ENCODE measurements around the gene AHRR. TPM values are rescaled to one million over a fixed set of nuclear protein-coding genes. Genes with fewer than 3 reads are reported as not detected.

The AHRR gene
- total RNA-seq, 1 donor from 2014 or later = 7.4 TPM

DNA sequence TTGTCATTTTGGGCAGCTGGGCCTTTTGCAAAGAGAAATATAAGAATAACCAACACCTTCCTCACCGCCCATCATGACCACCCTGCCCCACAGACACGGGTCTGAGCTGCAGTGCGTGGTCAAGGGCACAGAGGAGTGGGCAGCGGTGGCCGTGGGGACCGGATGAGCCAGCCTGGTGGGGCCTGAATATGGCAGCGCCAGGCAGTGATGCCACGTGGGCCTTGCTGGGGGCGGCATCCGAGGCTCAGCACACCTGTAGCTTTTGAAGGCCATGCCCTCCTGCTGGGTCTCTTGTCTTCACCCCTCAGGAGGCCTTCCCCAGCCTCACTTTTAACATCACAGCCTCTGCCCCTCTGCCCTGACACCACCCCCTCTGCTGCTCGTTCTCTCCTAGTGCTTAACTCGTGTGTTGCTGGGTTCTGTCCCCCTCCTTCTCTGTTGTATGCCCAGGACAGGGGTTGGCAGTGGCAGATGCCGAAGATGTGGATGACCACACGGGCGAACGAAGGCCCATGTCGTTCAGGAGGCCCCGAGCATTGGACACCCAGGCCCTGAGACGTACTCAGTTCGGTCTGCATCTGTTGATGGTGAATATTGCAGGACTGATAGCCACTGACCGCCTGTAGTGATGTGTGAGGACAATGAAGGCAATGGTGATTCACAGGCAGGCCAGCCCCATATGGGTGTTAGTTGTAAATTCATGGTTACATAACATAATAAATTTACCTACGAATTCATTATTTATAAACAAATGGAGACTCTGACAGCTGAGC, 46.0 kb downstream of the AHRR start:
- DNase-seq (ENCODE audit: low spot score) = peak; percentile 32

DNA sequence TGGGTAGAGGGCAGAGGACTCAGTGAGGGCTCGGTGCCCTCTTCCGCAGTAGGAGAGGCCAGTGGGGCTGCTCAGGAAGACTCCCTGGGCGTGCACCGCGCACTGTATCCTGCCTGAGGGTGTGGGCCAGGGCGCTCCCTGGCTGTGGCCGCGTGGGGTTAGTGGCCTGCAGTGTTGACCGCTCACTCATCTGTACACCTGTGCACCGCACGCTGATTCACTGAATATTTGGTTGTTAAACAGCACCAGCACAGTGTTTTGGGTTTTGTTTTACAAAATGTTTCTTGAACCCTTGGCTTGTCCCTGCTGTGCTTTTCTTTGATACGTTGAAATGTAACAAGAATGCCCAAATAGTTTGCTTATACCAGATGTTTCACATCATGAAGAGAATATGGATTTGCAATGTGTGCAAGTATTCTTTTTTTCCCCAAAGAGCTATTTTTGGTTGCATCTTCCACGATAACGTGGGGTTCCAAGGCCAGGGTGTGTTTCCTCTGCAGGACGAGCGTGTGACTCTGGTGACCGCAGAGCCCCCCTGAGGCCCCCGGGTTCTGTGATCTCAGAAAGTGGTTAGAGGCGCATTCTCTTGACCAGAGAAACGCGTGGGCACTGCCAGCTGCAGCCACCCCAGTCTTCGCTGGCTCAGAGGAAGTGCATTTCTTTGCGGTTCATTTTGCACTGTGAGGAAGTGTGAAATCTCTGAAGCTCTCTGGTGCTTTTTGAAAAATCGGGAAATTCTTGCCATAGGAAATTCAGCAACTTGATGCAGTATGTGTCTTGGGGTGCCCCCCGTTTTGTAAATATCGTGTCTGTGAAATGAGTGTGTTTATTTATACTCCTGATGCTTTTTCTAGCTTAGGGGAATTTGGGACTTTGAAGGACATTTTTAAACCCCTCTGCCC, 46.9 kb downstream of the AHRR start:
- peak; percentile 41 for DNase-seq (ENCODE audit: low spot score)

DNA sequence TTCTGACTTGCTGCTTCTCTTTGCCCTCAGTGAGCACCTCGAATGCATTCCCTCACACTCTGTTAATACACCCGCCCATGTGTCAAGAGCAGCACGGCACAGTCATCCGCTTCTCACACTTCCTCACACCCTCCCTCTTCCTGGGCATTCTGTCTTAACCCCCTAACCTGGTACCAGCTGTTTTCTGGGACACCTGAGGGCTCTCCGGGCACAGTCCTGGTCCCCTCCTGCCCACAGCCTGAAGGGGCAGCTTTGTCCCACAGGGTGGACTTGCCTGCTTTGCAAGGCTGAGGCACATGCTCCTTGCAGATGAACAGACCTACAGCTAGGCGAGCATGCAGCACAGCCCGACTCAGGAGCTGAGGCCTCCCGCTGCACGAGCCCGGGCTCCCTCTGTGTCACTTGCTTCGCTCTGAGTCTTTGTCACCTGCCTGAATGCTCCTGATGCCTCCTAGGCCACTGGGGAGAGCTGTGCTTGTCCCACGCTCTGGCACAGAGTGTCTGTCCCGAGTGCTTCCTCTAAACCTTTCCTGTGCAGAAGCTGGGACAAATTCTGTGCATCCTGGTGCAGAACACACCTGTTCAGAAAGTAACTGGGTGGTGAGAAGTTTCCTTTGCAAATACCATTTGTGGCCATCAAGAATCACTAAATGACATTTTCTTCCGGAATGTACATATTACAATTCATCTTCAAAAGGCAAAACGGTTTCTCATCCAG, 47.8 kb downstream of the AHRR start:
- peak; percentile 32 for DNase-seq (ENCODE audit: low spot score)

DNA sequence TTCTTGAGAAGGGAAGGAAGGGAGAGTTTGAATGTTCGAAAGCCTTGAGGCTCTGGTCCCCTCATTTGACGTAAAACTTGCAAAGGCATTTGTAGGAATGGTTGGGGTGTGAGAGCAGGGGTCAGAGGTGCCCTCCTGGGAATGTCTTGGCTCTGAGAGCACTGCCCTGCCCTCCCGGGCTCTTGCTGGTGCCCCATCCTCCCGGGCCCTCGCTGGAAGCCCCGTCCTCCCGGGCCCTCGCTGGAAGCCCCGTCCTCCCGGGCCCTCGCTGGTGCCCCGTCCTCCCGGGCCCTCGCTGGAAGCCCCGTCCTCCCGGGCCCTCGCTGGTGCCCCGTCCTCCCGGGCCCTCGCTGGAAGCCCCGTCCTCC, 48.3 kb downstream of the AHRR start:
- peak; percentile 24 for DNase-seq (ENCODE audit: low spot score)

DNA sequence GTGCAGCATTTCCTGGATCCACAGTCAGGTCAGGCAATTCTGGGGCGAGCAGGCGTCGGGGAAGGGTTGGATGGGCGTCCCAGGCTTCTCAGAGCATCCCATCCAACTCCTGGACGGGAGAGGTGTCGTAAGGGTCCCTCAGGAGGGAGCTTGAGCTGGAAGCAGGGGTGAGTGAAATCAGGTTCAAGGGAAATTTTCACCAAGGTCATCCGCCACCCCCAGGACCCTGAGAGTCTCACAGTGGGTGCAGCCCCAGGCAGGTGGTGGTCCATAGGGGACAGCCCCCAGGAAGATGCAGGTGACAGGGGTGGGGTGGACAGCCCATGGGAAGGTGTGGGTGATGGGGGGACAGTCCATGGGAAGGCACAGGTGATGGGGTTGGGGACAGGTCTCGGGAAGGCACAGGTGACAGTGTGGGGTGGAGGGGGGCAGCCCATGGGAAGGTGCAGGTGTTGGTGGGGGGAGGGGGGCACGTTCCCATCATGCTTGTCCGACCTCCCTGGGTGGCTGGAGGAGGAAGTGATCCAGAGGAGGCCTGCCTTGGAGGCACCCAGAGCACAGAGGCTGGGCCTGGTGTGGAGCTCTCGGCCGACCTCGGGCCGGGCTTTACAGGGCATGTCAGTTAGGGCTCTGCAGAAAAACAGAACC, 48.9 kb downstream of the AHRR start:
- peak; percentile 37 for DNase-seq (ENCODE audit: low spot score)

DNA sequence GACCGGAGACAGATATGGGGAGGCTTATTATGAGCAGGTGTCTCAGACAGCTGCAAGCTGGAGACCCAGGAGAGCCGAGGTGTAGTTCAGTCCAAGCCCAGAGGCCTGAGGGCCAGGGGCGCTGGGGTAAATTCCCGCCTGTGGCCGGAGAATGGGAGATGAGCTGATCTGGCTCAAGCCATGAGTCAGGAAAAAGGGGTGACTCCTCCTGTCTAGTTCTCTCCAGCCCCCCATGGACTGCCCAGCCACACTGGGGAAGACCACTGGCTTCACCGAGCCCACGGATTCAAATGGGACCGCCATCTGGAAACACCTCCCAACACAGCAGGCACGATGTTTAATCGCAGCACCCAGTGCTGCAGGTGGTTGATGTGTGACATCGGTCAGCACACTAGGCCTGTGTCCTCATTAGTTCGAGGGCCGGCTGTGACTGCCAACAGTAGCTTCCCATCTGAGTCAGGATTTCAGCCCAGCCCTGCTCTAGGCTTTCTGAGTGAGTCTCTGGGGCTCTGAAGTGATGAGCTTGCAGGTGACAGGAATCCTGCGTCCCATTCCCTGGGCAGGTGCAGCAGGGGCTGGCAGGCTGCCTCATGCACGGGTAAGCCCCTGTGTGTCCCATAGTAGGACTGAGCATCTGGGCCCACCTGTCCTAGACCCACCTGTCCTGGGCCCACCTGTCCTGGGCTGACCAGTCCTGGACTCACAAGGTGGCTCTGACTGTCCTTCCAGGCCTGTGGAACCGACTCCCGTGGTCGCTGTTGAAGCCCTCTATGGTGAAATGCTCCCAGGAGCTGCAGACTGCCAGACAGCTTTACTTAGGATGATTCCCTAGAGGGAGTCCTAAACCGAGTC, 49.7 kb downstream of the AHRR start:
- peak; percentile 40 for DNase-seq (ENCODE audit: low spot score)

DNA sequence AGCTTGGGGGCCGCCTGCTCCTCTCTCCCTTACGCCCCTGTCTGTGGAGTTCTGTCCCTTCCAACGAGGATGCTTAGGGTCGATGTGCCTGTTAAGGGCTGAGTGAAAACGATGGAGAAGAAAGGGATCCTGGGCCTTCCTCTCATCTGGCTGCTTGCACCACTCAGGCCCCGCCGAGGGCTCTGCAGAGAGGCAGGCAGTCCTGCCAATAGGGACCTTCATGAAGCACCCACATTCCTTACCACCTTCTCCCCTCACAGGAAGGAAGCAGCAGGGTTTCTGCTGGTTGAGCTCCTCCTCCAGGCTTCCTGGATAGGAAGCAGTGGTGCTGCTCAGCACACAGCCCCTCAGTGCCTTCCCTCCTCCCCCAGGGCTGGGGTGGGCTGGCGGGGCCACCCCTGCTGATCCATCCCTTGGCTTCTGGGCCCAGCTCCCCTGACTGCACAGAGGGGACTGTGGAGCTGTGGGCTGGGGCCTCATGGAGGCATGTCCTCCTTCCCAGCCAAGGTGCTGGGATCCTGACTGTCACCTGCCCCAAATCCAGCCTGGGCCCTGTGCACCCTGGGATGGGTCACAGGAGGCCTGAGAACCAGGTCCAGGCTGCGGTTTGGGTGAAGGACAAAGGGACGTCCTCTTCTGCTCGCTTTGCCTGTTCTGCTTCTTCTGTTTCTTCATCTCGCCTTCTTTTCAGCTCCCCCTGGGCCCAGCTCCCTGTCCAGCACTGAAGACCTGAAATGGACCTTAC, 50.5 kb downstream of the AHRR start:
- no peak for DNase-seq (ENCODE audit: low spot score)

DNA sequence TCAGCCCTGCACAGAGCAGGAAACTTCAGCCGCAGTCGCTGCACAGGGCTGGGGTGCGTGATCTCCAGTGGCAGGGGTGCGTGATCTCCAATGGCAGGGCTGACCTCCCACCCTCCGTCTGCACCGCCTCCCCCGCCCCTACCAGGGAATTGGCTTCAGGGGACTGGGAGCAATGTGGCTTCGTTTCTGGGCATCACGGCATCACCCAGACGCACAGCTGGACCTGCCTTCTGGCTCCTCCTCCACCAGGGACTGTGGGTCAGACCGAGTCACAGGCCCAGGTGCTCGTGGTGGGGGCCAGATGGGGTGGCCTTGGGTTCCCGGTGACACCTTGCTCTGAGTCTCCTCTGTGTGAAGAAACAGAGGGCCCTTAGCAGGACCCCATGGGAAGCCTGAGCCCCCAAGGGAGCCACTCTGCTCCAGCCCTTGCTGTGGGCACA, 51.1 kb downstream of the AHRR start:
- peak; percentile 41 for DNase-seq (ENCODE audit: low spot score)

DNA sequence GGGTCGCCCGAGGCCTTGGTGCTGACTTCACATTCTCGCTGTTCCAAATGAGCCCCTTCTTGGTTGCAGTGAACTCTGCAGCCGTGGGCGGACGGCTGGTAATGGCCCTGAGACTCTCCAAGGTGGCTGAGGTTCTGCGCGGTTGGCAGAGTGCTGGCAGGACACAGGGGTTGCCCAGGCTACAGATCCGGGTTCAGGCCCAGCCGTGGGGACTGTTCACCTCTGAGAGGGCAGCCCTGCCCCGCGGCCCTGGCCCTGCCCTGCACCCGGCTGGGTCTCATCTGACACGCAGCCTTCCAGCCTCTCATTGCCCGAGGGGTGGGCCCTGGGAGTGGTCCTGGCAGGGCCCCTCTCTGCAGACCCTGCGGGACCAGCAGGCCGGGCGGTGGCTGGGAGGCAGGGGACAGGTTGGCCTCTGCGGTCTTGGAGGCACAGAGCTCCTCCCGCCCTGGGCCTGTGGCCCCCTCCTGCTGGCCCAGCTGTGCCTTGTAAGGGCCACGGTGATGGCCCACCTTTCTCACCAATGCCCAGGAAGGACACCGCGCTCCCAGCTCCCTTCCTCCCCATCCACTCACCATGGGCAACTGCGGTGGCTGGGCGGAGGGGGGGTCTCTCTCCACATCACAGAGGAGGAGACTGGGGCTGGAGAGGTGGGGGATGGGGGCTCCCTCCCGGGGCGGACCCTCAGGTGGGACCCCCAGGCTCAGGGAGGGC, 51.6 kb downstream of the AHRR start:
- DNase-seq (ENCODE audit: low spot score) = peak; percentile 47

DNA sequence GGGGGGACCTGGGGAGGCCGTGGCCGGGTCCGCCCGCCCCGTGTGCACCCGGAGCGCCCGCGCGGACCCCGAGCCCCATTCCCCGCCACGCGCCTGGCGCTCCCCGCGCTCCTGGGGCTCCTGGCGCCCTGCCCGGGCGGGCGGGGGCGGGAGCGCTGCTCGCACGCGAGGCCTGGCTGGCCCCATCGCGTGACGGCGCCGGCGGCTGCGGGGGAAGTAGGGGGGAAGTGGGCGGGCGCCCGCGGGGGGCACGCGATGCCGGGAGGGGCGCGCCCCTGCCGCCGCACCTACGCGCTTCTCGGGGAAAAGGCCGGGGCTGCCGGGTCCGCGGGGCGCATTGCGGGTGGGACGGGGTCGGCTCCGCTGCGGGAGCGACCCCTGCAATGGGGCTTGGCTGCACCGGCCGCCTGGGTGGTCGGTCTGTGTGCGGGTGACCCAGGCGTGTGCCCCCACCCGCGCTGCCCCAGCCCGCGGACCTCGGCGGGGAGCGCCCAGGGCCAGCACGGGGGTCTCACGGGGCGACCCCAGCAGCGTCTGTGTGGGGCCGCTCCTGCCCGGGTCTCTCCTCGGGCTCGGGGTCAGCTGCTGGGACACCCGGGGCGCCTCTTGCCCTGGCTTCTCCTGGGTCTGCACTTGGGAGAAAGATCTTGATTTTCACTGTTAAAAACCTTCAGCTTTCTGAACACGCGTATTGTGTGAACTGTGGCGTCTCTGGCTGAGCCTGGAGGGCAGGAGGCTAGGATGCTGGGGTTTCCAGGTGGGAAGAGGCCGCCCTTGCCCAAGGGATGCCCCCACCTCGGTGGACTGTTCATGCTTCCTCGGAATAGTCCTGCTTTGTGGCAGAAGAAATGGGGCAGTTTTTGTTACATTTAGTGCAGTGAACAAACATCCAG, 52.4 kb downstream of the AHRR start:
- DNase-seq (ENCODE audit: low spot score) = peak; percentile 57

DNA sequence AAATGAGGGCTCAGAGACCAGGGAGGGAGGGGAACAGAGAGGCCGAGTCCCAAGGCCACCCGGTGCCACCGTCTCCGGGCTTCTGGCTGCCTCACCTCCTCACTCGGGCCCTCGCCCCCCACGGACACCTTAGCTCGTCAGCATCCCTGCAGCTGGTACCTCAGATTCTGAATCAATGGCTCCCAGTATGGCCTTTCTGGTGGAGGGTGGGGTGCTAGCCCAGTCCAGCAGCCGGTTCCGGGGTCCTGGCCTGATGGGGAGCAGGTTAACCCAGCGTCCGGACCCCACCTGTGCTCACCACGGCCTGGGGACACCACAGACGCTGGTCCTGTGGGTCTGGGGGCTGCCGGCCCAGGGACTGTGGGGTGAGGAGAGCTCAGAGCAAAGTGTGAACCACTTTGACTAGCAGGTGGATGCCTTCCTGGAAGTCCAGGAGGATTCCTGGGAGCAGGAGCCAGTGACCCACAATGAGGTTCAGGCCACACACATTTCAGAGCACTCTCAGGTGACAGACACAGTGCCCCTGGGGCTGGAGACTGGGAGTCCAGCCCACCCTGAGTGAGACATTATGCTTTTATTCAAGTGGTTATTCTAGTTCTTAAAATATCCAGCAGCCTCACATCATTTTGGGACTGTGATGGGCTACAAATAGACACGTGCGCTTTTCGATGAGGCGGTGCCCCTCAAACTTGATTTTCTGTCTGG, 53.3 kb downstream of the AHRR start:
- DNase-seq (ENCODE audit: low spot score) = peak; percentile 42

DNA sequence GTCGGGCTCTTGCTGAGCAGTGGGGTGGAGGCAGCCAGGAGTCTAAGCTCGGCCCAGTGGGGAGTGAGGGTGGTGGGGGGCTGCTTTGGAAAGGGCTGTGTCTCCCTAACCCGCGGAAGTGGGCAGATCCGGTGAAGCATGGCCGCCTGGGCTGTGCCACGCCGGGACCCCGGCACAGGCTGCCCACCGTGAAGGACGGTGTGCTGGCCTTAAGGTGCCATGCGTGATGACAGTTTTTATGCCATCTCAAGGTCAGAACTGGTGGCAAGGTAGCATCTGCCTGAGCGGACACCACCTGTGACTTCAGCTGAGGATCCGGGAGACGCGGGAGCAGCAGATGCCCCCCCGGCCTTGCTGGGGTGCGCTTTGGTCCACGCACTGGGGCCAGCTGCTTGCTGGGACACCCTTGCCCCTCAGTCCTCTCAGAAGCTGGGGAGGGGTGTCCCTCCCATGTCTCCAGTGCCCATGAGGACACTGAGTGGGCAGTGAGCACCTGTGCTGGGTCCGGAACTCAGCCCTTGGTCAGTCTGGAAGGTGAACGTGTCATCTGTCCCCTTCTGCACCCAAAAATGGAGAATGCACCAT, 53.9 kb downstream of the AHRR start:
- DNase-seq (ENCODE audit: low spot score) = peak; percentile 40

DNA sequence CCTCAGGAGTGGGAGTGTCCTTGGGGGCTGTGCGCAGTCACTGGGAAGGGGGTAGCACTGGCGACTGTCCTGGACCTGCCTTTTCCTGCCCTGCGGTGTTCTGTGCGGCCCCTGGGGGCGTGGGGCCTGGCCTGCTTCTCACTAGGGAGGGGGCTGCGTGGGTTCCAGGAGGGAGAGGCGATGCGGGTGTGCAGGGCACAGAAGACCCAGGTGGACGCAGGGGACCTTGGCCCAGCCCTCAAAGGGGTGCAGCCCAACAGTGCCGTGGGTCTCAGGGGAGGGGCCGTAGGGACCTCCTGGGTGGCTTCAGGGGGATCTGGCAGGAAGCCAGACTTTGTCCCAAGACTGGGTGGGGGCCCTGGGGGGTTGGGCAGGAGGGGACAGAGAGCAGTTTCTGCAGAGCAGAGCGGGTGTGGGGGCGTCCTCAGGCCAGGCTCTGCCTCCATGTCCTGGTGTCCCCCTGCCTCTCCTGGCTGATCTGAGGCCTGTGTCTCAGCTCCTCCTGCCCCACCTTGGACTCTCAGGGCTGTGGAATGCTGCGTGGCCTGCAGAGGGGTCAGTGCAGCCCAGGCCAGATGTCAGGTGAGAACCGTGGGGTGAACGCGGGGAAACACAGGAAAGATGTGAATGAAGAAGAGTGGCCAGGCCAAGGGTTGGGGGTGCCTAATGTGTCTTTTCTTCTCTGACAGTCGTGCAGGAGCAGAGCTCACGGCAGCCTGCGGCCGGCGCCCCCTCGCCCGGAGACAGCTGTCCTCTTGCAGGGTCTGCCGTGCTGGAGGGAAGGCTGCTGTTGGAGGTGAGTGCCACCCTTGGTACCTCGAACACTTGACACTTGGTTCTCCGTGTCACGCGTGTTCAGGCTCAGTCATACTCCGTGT, 54.6 kb downstream of the AHRR start:
- peak; percentile 41 for DNase-seq (ENCODE audit: low spot score)

DNA sequence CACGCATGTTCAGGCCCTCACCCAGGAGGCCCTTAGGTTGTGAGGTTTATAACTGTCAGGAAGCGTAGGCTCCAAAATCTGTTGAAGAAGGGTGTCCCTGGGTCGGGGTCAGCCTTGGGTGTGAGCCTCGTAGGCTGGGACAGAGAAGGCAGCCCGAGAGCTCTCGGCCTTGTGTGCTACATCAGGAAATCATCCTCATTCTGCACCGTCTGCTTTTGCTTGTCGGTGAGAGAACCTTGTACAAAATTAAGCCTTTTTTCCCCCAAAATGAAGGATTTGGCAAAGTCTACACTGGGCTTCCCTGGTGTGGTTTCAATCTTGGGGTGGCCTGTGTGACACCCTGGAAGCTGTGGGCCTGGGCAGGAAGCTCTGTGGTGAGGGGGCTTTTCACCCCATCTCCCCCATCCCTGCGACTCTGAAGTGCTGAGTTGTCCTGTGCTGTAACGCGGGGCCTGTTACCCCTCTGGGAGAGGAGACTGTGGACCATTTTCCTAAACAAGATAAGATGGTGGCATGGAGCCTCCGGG, 55.3 kb downstream of the AHRR start:
- DNase-seq (ENCODE audit: low spot score) = peak; percentile 33

DNA sequence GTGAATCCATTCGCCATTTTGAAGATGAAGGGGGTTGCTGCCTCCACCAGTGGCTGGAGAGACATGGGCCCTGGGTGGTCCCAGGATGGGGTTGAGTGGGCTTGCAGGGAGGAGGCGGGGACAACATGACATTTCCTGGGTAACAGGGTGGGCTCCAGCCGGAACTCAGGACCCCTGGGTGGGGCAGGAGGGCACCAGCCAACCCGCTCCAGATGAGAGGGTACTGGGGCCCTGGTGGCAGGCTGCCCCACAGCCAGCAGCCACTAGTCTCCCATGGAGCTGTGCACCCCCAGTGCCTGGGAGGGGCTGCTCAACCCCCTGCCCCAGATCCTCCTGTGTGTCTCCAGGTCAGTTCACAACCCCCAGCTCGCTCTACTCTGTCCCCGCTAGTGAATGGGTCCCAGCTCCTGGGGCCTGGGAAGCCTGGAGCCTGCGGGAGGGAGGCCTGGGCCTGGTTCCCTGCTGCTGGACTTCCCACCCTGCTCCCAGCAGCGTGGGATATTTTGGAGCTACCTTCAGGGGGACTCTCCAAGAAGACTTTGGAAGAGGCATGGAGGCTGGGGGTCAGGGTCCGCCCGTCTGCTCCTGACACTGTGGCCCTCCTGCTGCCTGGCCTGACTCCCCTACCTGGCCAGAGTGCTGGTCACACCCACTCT, 55.9 kb downstream of the AHRR start:
- DNase-seq (ENCODE audit: low spot score) = peak; percentile 34

All from ureter (tissue), 1 donor.